Subcutaneous adipose tissue (tissue), 4 donors: ENCODE data around the gene C2CD4B. TPM values are rescaled to one million over a fixed set of nuclear protein-coding genes. Genes with fewer than 3 reads are reported as not detected.

Source experiments
- CTCF ChIP-seq: fragments of 450-650 bp; IDR thresholded peaks from one replicate; pipeline ENCODE4 v1.5.1; 2016; ENCODE audit warnings: low read depth, mild to moderate bottlenecking, control low read depth, antibody characterized with exemption, moderate library complexity
- total RNA-seq, 4 donors: library from RNA; depleted of rRNA; stranded (reverse); fragments of >200 nt; gene quantifications; one replicate each; pipeline ENCODE4 v1.1.0, GENCODE V29; 2016

Gene C2CD4B
- total RNA-seq, 4 donors from 2014 or later: 1.1 to 1.7 TPM; not detected in 2

DNA sequence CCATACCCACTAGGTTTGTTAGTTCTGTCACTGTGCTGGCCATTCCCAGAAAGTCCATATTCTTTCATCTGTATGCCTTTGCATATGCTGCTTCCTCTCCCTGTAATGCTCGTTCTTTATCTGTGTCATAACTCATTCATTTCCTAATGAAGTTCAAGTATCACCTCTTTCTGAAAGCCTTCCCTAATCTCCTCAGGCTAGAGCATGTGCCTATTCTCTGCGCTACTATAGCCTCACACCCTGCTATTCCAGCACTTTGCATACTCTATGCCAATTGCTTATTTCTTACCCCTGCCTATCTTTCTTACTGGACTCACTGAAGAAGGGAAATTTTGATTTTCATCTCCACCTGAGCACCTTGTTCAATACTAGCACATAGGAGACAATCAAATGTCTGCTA, 25.6 kb upstream of the C2CD4B start:
- no peak for TF ChIP-seq CTCF

GRCh38 chr15:62190274-62190673, 25.2 kb upstream of the C2CD4B start:
- no peak for TF ChIP-seq CTCF

- TF ChIP-seq CTCF: no peak
Measured at GRCh38 chr15:62188744-62189143, 23.7 kb upstream of the C2CD4B start.

DNA sequence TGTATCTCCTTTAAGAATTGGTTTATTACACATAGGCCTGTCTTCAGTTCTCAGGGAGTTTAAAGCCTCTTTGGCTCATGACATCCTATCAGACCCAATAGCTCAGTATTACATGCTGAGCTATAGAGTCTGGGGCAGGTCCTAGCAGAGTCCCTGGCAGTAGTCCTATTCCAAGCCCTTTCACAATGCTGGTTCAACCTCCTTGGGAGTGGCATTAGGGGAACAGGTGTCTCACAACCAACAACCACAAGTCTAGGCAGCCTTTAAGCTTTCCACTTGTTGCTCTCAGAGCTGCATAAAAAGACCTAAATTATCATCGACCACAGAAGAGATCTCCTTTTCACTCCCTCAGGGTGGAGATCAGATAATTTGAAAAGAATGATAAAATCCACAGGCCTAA, 22.8 kb upstream of the C2CD4B start:
- no peak for TF ChIP-seq CTCF

GRCh38 chr15:62187425-62187824, 22.3 kb upstream of the C2CD4B start:
- no peak for TF ChIP-seq CTCF

- no peak for TF ChIP-seq CTCF
Measured at GRCh38 chr15:62186578-62186977, 21.5 kb upstream of the C2CD4B start.

- no peak for TF ChIP-seq CTCF
Measured at GRCh38 chr15:62183130-62183529, 18.0 kb upstream of the C2CD4B start.

DNA sequence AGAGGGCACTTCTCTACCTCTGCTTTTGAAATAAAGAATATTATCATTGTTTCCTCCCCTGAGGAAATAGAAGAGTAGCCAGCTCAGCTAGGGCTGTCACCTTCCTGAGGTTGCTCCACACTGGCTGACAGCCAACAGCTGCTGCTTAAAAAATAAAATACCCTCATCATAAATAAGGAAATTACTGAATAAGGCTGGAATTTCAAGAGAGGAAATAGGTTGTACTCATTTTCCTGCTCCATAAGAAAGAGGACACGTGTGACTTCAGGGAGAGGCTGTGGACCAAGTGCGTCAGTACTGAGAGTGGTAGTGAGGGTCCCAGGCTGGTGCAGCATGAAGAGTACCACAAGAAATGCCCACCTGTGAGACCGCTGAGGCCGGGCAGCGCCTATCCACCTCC, 8.1 kb upstream of the C2CD4B start:
- TF ChIP-seq CTCF: no peak
